Colon (tissue), 2 donors: ENCODE measurements around the gene DUSP2.
"Not testable (repeated sequence)": the region's sequence is repeated elsewhere in the genome, so short reads cannot be mapped to it uniquely, and the experiment has no call there.

ENCODE experiments used
- FAIRE-seq: peaks from 2 replicates; lab custom pipeline; 2012; peaks lifted over from hg19 to GRCh38; lab: Jason Lieb, UNC
- donor health status: control.
- donor health status: control.

The DUSP2 gene

DNA sequence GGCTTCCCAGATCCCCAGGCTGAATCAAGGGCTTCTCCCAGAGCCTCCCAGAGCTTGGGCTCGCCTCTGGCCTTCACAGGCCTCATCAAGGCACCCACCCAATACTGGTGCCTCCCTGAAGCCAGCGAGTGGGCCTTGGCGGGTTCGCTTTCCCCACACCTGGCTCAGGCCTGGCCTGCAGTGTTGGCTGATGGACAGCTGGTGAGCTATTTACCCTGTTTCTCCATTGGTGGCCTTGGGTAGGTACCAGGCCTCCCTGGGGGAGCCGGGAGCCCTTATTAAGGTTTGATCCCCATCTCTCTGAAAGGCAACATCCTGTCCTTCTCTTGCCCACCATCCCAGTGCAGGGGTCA is 18.2 kb upstream of the DUSP2 start:
- FAIRE-seq: no peak

DNA sequence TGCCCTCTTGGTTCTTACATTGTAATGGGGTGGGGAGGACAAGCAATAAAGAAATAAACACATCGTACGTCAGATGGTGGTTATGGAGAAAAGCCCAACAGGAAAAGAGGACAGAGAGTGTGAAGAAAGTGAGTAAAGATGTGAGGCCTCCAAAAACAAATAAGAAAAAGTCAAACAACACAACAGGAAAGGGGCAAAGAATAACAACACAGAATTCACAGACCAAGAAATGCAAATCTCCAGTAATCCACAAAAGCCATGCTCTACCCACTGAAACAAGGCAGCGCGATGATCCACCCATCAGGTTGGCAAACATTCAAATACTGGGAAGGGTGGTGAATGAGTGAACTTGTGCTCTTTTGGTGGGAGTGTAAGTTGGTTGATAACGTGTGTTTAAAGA is 16.7 kb upstream of the DUSP2 start:
- FAIRE-seq: no peak

DNA sequence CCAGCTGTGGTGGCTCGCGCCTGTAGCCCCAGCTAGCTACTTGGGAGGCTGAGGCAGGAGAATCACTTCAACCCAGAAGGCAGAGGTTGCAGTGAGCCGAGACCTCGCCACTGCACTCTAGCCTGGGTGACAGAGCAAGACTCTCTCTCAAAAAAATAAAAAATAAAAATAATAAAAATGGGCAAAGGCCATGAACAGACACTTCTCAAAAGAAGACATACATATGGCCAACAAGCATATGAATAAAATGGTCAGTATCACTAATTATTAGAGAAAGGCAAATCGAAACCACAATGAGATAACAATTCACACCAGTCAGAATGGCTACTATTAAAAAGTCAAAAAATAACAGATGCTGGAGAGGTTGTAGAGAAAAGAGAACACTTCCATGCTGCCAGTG is 15.1 kb upstream of the DUSP2 start:
- not testable (repeated sequence) for FAIRE-seq

DNA sequence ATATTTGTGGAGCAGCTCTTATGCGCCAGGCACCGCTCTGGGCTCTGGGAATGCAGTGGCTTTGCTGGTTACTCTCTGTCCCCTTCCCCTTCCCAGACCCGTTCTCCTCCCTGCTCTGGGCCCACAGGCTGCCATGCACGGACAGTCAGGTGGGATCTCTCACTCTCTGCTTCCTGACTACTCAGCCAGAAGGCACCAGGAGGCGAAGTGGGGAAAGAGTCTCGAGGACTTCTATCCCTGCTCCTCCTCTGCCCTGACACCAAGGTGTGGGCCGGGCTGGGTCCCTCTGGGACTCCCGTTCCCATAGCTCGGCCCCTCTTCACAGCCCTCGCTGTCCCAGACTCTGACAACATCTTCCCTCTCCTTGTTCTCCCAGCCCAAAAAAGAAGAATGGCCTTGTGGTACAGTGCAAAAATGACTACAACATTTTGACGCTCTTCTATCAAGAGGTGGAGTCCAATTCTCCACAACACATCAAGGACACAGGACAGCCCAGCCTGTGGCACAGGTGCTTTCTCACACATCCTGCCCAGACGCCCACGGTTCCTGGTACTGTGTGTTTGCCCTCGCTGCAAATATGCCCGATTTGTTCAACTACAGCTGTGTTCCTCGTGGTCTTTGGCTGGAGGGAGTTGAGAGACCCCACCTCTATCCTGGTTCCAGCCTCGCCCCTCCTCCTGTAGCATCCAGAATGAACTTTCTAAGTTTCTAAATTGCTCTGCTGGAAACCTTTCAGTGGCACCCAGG is 14.0 kb upstream of the DUSP2 start:
- no peak for FAIRE-seq

DNA sequence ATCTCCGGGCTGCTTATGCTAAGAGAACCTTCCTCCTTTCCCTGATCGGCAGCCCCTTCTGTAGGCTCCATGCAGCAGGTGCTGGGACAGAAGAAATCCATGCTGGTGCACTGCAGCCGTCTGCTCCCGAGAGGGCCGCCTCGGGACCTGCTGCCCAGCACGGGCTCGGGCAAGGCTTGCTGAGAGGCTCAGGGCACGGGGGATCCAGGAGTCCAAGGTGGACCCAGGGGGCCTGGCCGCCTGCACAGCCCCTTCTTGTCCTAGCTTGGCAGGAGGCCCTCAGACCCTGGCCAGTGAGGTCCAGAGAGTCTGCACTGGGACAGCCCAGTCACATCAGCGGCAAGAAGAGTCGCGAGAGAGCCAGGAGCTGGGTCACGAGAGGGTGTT is 13.3 kb upstream of the DUSP2 start:
- no peak for FAIRE-seq

DNA sequence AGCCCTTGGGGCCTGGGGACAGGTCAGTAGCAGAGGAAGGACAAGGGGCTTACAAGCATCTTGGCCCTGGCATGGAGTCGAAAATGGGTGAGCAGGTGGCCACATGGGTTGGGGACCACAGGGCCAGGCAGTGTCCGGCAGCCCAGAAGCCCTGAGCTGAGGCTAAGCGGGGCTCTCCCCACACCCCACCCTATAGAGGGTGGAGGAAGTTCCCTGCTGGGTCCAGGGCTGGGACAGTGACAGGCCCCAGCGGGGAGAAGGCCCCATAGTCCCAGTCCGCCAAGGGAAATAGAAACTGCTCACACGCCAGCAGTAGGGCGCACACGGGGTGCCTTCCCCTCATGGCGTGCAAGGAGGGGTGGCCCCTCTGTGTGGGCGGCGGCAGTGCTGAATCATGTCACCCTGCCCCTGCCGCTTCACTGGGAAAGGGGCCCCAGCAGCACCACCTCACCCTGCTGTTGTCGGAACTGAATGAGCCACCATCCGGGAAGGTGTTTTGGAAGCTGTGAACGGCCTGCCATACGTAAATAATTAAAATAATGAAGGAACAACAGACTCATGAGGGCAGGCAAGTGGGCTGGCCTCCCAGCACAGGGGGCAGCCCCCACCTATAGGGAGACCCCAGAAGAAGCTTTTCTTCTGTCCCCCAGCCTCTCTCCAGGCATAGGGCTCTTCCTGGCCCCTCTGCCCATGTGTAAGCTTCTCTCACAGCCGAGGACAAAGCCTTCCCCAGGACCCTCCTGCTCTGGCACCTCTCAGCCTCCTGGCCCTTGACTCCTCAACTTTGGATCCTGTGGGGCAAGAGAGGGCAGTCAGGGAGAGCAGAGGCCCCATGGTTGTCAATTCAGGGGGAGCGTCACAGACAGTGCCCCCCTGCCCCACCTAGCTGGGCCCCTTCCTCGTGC is 12.7 kb upstream of the DUSP2 start:
- FAIRE-seq: no peak

DNA sequence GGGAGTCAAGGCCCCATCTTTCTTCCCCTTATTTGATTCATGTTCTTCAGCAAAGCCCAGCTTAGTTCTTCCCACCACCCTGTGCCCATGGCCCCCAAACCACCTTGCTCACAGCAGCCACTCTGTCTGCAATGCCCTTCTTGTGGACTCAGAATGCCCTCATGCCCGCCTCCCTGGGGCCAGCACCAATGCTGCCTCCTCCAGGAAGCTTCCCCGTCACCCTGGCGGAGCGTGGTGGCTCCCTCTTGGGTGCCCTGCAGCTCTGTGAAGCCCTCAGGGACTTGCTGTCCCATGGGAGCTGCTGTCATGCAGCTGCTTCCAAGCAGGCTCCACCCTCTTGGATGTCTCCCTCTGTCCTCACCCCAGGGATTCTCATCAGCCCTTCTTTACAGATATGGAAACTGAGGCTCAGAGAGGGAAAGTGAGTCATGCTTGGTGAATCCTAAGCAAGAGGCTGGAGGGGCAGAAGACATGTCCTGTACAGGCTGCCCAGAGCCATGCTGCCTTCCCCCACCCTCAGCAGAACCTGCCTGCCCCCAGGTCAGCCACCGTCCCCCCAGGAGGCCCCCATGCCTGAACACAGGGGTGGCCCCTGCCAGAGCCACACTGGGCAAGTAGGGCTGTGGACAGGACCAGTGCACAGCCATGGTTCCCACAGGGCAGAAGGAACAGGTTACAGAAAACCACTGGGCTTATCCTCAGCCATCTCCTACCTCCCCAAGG is 11.8 kb upstream of the DUSP2 start:
- no peak for FAIRE-seq

DNA sequence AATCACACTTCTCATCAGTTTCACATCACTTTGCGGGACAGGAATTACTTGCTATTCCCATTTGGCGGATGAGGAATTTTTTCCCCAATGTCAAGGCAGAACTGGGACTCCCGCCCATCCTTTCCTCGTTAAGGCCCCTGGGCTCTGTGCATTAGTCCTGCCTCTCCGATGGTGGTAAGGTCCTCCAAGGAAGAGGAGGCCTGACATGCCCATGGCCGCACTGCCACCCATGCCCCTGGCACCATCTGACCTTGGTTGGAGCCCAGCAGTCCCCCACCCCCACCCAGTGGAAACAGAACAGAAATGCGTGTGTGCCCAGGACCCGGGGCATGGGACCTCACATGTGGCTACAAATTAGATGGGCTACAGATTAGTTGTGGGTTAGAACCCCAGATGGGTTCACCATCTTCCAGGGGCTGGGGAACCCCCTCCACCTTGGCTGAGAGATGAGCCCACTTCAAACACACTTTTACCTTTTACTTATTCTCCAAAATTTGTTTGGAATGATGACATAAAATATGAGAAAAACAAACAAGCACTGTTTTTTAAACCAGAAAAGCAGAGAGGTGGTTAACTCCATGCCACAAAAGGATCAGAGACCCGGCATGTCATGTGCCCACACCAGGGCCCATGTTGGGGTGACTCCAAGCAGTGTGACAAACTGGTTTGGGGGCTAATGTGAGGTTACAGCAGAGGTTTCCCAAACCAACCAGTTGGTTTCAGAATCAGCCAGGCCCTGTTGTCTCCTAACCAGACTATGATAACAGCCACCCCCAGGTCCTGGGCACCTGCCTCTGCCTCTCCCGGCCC is 11.0 kb upstream of the DUSP2 start:
- FAIRE-seq: no peak

DNA sequence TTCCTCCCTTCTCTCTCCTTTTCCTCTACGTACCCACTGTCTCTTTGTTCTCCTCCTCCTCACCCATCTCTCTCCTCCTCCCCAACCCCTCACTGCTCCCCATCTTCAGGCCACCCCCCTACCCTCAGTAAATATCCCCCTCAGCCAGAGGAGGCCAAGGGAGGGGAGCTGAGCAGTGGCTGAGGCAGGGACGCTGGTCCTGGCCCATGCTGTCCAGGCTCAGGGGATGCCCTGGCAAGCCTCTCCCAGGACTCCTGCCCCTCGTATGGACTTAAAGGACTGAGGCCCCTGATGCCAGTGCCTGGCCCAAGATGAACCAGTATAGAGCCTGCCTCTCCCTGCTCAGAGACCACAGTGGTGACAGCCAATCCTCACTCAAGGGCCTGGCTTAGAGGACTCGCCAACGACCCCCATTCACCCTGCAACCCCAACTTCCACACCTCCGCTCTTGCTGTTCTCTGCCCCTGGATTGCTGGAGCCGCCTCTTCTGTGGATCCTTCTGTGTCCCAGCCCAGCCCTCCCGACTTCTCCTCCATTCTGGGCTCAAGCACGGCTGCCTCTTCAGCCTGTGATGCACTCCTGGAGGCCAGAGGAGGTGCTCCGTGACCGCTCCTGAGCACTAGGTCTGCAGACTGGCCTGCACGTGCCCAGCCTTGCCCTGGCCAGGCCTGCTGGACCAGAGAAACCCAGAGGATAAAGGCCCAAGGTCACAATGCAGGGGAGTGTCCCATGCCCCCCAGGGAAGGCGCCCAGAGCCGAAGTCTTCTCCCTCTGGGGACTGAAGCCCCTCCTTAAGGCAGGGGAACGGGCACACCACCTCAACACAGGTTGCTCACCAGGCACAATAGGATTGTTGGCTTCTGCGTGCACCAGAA is 9.5 kb upstream of the DUSP2 start:
- no peak for FAIRE-seq

DNA sequence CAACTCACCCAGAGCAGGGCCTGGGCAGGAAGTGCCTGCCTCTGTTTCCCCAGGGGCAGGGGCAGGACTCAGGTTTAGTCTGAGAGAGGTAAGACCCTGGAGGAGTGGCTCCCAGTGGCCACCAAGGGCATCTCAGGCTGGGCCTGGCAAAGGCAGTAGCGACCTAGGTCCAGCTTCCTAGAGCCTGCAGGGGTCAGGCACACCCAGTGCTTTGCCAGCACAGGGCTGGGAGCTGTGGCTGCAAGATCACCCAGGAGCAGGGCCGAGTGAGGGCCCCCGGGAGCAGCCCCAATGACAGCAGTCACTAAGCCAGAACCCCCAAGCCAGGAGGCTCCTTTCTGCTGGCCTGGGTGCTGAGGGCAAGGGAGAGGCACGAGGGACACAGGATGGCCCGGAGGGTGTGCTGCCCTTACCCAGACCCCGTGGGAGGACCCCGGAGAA is 8.8 kb upstream of the DUSP2 start:
- no peak for FAIRE-seq

DNA sequence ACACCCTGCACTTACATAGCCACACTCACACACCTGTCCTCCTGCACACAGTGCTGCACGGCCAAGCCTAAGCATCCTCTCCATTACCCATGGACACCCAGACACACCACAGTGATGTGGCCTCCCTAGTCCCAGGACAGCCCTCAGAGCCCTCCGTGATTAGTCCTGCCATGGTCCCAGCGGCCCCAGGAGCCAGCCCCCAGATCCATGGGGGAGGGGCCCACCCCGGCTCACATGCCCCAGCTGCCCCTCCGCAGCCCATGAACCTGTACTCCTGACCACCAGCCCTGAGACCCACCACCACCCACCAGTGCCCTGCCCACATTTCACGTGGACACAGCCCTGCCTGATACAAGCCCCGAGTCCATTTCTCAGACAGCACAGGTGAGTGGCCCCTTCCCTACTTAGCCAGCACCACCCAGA is 8.1 kb upstream of the DUSP2 start:
- no peak for FAIRE-seq

DNA sequence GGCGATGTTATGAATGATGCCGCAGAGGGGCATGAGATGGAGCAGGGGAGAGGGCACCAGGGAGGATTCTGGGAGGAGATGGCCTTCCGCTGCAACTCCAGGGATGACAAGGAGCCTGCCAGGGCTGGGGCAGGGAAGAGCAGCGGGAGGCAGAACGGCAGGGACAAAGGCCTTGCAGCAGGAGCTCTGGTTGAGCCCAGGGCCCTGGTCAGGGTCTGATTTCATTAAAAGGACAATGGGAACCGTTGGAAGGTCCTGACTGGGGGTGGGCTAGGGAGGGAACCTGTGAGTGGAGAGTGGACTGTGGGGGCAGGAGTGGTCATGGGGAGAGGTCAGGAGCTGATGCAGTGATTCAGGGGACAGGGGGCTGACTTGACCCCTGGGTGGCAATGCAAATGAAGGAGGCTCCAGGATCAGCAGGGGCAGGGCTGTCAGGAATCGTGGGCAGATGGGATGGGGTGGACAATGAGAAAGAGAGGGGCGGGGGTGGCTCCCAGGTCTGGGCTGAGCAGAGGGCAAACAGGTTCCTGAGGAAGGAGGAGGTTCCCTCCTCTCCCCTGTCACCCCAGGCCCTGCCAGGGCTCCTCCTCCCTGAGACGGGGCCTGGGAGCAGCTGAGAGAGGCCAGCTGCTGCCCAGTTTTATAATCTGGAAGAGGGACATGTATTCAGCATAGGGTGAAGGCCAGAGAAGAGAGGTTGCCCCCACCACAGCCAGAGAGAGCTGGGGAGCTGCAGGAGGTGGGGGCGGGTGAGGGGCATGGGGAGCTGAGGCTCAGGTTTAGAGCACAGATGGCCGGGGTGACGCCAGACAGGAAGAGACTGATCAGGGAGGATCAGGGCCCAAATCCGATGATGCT is 7.3 kb upstream of the DUSP2 start:
- no peak for FAIRE-seq

DNA sequence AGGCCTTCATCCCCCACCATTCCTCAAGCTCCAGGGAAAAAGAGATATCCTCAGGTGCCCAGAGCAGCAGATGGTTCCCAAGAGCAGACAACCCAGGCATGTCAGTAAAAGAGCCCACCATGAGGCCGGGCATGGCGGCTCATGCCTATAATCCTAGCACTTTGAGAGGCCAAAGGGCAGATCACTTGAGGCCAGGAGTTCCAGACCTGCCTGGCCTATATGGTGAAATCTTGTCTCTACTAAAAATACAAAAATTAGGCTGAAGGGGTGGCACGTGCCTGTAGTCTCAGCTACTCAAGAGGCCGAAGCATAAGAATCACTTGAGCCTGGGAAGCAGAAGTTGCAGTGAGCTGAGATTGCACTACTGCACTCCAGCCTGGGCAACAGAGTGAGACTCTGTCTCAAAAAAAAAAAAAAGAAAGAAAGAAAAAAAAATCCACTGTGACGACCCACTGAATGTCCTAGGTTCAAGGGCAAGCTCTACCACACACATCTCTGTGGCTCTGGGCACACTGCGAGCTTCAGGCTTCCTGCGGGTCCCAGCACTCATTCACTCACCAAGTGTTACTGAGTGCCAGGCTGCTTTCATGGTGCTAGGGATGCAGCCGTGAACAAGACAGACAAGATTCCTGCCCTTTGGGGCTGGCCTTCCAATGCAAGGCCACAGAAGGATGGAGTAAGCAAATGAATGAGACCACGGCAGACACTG is 6.5 kb upstream of the DUSP2 start:
- FAIRE-seq: no peak

DNA sequence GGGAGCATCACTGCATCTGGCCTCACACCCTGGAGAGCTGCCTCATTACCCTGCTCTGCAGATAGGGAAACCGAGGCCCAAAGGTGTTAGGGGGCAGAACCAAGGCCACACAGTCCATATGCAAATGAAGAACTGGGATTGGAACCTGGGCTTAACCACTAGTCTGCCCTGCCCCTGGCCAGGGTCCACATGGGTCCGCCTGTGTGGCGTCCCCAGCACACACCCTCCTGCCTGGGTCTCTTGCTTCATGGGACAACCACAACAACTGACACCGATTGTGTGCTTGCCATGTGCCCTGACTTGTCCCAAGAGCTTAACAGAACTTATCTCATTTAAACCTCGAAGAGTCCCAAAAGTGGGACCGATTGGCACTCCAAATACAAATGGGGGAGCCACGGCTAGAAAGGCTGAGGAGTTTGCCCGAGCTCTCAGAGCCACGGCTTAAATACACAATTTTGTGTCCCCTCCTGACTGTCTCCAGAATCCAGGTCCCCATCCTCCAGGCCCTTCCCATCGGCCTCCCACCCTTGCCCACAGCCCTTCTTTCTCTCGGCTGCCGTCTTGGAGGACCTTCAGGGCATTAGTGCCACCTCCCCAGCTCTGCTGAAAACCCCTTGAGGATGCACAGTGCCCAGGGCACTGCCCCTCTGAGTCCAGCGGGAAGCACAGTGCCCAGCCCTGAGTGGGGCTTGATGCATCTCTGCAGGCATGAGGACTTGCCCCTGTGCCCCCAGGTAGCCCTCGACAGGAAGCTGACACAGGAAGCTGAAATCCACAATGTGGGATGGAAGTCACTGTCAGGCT is 5.8 kb upstream of the DUSP2 start:
- no peak for FAIRE-seq

DNA sequence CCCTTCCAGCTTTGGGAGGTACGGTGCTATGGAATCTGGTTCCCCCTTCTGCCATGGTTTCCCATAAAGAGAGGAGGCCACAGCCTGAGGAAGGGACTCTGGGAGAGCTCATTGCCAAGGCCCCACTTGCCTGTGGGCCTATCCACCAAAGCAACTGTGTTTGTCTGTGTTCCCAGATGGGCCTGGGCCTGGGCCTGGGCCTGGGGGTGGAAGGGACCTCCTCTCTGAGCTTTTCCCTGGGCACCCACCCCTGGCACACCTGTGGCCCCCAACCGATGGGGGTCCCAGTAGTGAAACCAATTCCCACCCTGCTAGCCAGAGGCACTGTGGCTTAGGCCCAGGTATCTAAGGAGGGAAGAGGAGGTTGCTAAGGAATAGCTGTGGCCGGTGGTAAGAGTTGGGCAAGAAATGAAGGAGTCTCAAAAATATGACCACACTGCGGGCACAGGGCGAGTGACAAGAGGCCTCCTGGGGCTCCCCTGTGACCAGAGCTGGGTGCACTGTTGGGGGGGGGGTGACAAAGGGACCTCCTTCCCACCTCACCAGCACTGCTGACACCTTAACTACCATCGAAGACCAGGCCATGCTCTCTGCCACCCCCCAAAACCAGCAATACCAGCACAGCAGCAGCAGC is 4.9 kb upstream of the DUSP2 start:
- no peak for FAIRE-seq

DNA sequence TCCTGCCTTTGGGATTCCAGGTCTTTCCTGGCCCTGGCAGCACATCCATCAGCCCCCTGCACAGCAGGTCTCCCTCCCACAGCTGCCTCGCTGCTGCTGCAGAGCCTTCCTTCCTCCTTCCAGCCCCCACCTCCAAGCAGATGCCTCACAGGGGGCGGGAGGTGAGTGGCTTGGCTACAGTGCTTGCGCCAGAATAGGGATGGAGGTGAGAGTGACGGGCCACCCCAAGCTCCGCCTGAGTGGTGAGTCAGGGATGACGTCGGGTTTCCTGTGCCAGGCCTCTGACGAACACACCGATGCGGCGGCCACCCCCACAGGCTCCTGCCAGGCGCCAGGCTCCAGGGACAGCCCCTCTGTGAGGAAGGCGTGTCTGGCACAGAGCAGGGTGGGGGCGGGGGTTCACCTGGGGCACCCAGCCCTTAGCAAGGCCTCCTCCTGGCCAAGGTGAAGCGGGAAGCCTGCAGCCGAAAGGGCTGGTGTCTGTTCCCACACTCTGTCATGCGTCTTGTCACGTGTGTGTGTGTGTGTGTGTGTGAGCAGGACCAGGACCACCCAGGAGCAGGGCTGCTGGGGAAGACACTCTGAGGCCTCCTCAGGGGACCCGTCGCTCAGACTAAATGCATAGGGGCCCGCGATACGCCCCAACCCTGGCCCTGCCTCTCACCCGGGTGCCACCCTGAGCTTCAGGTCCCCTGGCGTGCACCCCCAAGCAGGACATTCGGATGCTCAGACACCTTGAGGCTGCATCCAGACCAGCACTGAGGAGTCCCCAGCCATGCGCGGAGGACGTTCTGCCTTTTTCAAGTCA is 3.4 kb upstream of the DUSP2 start:
- FAIRE-seq: no peak

DNA sequence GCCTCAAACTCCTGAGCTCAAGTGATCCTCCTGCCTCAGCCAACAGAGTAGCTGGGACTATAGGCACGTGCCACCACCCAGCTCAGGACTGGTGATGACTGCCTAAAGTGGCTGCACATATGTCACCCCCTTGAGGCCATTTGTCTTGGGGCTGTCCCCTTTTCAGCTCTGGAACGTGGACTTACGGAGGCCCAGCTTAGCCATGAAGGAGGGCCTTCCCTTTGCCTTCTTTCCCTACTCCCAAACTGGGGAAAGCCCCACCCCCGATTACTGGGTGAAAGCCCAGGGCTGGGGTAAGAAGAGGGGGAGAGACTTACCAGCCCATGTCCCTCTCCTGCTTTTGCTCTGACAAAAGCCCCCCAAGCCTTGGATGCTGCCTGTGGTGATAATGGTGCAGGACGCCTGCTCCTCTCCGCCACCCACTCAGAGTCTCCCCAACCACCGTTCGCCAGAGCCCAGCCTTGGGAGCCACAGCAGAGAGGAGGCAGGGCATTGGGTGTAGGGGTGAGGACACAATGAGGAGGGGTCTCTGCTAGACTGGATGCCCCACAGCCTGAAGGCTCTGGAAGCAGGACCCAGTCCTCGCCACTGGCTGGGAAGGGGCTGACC is 2.5 kb upstream of the DUSP2 start:
- no peak for FAIRE-seq
